Measurements from ENCODE around the gene B2M.

The B2M gene

DNA sequence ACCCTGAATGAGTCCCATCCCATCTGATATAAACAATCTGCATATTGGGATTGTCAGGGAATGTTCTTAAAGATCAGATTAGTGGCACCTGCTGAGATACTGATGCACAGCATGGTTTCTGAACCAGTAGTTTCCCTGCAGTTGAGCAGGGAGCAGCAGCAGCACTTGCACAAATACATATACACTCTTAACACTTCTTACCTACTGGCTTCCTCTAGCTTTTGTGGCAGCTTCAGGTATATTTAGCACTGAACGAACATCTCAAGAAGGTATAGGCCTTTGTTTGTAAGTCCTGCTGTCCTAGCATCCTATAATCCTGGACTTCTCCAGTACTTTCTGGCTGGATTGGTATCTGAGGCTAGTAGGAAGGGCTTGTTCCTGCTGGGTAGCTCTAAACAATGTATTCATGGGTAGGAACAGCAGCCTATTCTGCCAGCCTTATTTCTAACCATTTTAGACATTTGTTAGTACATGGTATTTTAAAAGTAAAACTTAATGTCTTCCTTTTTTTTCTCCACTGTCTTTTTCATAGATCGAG lies 4.5 kb downstream of the B2M start:
- no peak overlapping the region for H3K27ac ChIP-seq (ENCODE audit: low read length)
- H3K4me2 ChIP-seq (ENCODE audit: insufficient read depth, low read length): 0 out of 2 replicates have a peak overlapping the region, but pooled peaks have one; percentile 5
- no peak overlapping the region for H3K4me3 ChIP-seq (ENCODE audit: low read depth in 1 of 2, low read length in 2 of 2)
- H4K20me1 ChIP-seq (ENCODE audit: insufficient read depth, low read length): peaks cover 53% of the 10 kb centered on the region
- H3K9me3 ChIP-seq (ENCODE audit: insufficient read depth, low read length, severe bottlenecking): no peaks in the 10 kb centered on the region
- TF ChIP-seq, protein P1, sequence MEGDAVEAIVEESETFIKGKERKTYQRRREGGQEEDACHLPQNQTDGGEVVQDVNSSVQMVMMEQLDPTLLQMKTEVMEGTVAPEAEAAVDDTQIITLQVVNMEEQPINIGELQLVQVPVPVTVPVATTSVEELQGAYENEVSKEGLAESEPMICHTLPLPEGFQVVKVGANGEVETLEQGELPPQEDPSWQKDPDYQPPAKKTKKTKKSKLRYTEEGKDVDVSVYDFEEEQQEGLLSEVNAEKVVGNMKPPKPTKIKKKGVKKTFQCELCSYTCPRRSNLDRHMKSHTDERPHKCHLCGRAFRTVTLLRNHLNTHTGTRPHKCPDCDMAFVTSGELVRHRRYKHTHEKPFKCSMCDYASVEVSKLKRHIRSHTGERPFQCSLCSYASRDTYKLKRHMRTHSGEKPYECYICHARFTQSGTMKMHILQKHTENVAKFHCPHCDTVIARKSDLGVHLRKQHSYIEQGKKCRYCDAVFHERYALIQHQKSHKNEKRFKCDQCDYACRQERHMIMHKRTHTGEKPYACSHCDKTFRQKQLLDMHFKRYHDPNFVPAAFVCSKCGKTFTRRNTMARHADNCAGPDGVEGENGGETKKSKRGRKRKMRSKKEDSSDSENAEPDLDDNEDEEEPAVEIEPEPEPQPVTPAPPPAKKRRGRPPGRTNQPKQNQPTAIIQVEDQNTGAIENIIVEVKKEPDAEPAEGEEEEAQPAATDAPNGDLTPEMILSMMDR (IDR thresholded peaks at IDR 0.05; ENCODE audit: borderline replicate concordance, extremely low read depth, low read length, poor library complexity, severe bottlenecking): no peak
- TF ChIP-seq EZH2 (IDR thresholded peaks at IDR 0.05; ENCODE audit: borderline replicate concordance, low read depth, low read length, severe bottlenecking): no peak
- no peaks in the 10 kb centered on the region for H3K27me3 ChIP-seq (ENCODE audit: insufficient read depth, low read length, poor library complexity)
- no peak for DNase-seq
- H3K36me3 ChIP-seq (ENCODE audit: insufficient read depth, low read length): peaks cover 65% of the 10 kb centered on the region
- H3K79me2 ChIP-seq (ENCODE audit: insufficient read depth, low read length): peaks cover 58% of the 10 kb centered on the region
- ATAC-seq (ENCODE audit: insufficient read depth, low read depth): no peak
- H3K9ac ChIP-seq (ENCODE audit: low read depth, low read length): no peak overlapping the region
- no peak overlapping the region for H2AFZ ChIP-seq (ENCODE audit: low read depth, low read length)
- H3K4me1 ChIP-seq (ENCODE audit: insufficient read depth, low read length): peaks cover 40% of the 10 kb centered on the region

DNA sequence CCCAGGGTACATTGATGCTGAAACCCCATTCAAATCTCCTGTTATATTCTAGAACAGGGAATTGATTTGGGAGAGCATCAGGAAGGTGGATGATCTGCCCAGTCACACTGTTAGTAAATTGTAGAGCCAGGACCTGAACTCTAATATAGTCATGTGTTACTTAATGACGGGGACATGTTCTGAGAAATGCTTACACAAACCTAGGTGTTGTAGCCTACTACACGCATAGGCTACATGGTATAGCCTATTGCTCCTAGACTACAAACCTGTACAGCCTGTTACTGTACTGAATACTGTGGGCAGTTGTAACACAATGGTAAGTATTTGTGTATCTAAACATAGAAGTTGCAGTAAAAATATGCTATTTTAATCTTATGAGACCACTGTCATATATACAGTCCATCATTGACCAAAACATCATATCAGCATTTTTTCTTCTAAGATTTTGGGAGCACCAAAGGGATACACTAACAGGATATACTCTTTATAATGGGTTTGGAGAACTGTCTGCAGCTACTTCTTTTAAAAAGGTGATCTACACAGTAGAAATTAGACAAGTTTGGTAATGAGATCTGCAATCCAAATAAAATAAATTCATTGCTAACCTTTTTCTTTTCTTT lies 5.8 kb downstream of the B2M start:
- Histone ChIP-seq H3K4me3 (ENCODE audit: low read depth in 1 of 2, low read length in 2 of 2) (no peak overlapping the region), H3K27ac (ENCODE audit: low read length) (no peak overlapping the region), H3K79me2 (ENCODE audit: insufficient read depth, low read length) (peaks cover 47% of the 10 kb centered on the region), H3K9ac (ENCODE audit: low read depth, low read length) (no peak overlapping the region), H3K9me3 (ENCODE audit: insufficient read depth, low read length, severe bottlenecking) (no peaks in the 10 kb centered on the region), H3K4me1 (ENCODE audit: insufficient read depth, low read length) (peaks cover 40% of the 10 kb centered on the region), H2AFZ (ENCODE audit: low read depth, low read length) (no peak overlapping the region), H3K4me2 (ENCODE audit: insufficient read depth, low read length) (no peak overlapping the region), H3K27me3 (ENCODE audit: insufficient read depth, low read length, poor library complexity) (no peaks in the 10 kb centered on the region), H3K36me3 (ENCODE audit: insufficient read depth, low read length) (peaks cover 65% of the 10 kb centered on the region), H4K20me1 (ENCODE audit: insufficient read depth, low read length) (peaks cover 51% of the 10 kb centered on the region)
- TF ChIP-seq, protein P1 (IDR thresholded peaks at IDR 0.05; ENCODE audit: borderline replicate concordance, extremely low read depth, low read length, poor library complexity, severe bottlenecking): no peak
- TF ChIP-seq EZH2 (IDR thresholded peaks at IDR 0.05; ENCODE audit: borderline replicate concordance, low read depth, low read length, severe bottlenecking): no peak
- ATAC-seq (ENCODE audit: insufficient read depth, low read depth) (no peak), DNase-seq (no peak)

- H3K27me3 ChIP-seq (ENCODE audit: insufficient read depth, low read length, poor library complexity): no peaks in the 10 kb centered on the region
- no peak for ATAC-seq (ENCODE audit: insufficient read depth, low read depth)
- H4K20me1 ChIP-seq (ENCODE audit: insufficient read depth, low read length): peaks cover 38% of the 10 kb centered on the region
- H3K79me2 ChIP-seq (ENCODE audit: insufficient read depth, low read length): peaks cover 35% of the 10 kb centered on the region
- H3K4me1 ChIP-seq (ENCODE audit: insufficient read depth, low read length): peaks cover 32% of the 10 kb centered on the region
- TF ChIP-seq EZH2 (IDR thresholded peaks at IDR 0.05; ENCODE audit: borderline replicate concordance, low read depth, low read length, severe bottlenecking): no peak
- TF ChIP-seq, protein P1 (IDR thresholded peaks at IDR 0.05; ENCODE audit: borderline replicate concordance, extremely low read depth, low read length, poor library complexity, severe bottlenecking): no peak
- H3K4me3 ChIP-seq (ENCODE audit: low read depth in 1 of 2, low read length in 2 of 2): no peak overlapping the region
- no peaks in the 10 kb centered on the region for H3K9me3 ChIP-seq (ENCODE audit: insufficient read depth, low read length, severe bottlenecking)
- no peak overlapping the region for H3K4me2 ChIP-seq (ENCODE audit: insufficient read depth, low read length)
- H3K27ac ChIP-seq (ENCODE audit: low read length): no peak overlapping the region
- H3K36me3 ChIP-seq (ENCODE audit: insufficient read depth, low read length): peaks cover 56% of the 10 kb centered on the region
- DNase-seq: no peak
- no peak overlapping the region for H3K9ac ChIP-seq (ENCODE audit: low read depth, low read length)
- H2AFZ ChIP-seq (ENCODE audit: low read depth, low read length): no peak overlapping the region
These were observed 7.0 kb downstream of the B2M start for GRCh38 chr15:44718180-44718926.

All from DND-41 (cell line).